Esophagus muscularis mucosa (tissue), 4 donors: ENCODE results near the gene ISX. TPM values are rescaled to one million over a fixed set of nuclear protein-coding genes. Genes with fewer than 3 reads are reported as not detected.

Source experiments
- DNase-seq: peaks from one replicate; pipeline ENCODE4 v3.0.0-alpha.2; 2017; ENCODE audit errors: extremely low spot score
- H3K27ac ChIP-seq, 4 donors: fragments of 200-600 bp; sonication (generic); replicated peaks in 1 of 4; 1 replicate in 3 of 4; 2 replicates in 1 of 4; pipeline ENCODE4 v1.5.1; 2016 to 2019; ENCODE audit warnings: mild to moderate bottlenecking in 1 of 4
- H3K27me3 ChIP-seq, 4 donors: fragments of 200-600 bp; sonication (generic); one replicate each; pipeline versions ENCODE4 v1.5.1 to v1.6.0; 2016 to 2019
- H3K36me3 ChIP-seq, 4 donors: fragments of 200-600 bp; sonication (generic); one replicate each; pipeline ENCODE4 v1.5.1; 2016 to 2019
- H3K4me1 ChIP-seq, 4 donors: fragments of 200-600 bp; sonication (generic); one replicate each; pipeline ENCODE4 v1.5.1; 2016 to 2019
- H3K4me3 ChIP-seq, 4 donors: fragments of 200-600 bp; sonication (generic); 1 replicate in 2 of 4; 2 replicates in 2 of 4; pipeline ENCODE4 v1.5.1; 2016 to 2019; ENCODE audit warnings: mild to moderate bottlenecking in 4 of 4, moderate library complexity in 1 of 4
- H3K9me3 ChIP-seq, 4 donors: fragments of 200-600 bp; sonication (generic); 1 replicate in 3 of 4; 2 replicates in 1 of 4; pipeline ENCODE4 v1.5.1; 2016 to 2019
- CTCF ChIP-seq, 3 experiments: fragments of 200-600 bp in 2 of 3; fragments of 450-650 bp in 1 of 3; sonication (generic) in 2 of 3; IDR thresholded peaks; one replicate each; pipeline ENCODE4 v1.5.1; 2017 to 2019; ENCODE audit warnings: antibody characterized with exemption in 3 of 3, mild to moderate bottlenecking in 2 of 3, moderate library complexity in 1 of 3
- EP300 ChIP-seq: sonication (generic); formaldehyde crosslinking; IDR thresholded peaks from one replicate; pipeline ENCODE4 v1.6.1; 2017; ENCODE audit warnings: antibody characterized with exemption
- POLR2A ChIP-seq: fragments of 450-650 bp; IDR thresholded peaks from one replicate; pipeline ENCODE4 v1.6.1; 2017; ENCODE audit warnings: antibody characterized with exemption, moderate library complexity, mild to moderate bottlenecking, low read depth
- POLR2AphosphoS5 ChIP-seq, 2 donors: sonication (generic); formaldehyde crosslinking; IDR thresholded peaks; one replicate each; pipeline ENCODE4 v1.6.1; 2017; ENCODE audit warnings: antibody characterized with exemption in 2 of 2
- WGBS: methylation state at CpG from one replicate; pipeline ENCODE4 v1.1.5; 2018; 5-methylcytosine and 5-hydroxymethylcytosine counted together
- intact Hi-C: fragments of 100-400 bp; cut with DNase I; formaldehyde crosslinking; loops from one replicate; pipeline ENCODE4 v1.15.1; 2023
- total RNA-seq, 4 donors: library from RNA; depleted of rRNA; stranded (reverse); fragments of >200 nt; gene quantifications; one replicate each; pipeline versions ENCODE4 v1.1.0 to v1.2.1, GENCODE V29; 2016

ISX gene
- total RNA-seq, 4 donors from 2014 or later: not detected

DNA sequence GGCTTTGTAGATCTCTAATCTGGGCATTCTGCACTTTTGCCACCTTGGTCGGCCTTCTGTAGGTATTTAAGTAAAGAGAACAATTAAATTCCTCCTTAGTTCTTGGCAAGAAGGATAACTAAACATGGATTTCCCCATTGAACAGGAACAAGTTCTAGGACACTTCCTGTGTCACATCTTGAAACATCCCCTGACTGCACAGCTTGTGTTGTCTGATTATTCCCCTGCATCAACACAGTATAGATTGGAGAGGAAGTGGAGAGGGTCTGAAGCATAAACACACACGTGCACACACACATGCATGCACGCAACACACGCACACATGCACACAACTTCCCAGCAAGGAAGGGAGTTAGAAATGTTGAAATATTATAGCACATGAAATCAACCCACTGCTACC lies 8.6 kb downstream of the ISX start:
- Histone ChIP-seq H3K4me3 (no peak overlapping the region), H3K27me3 (no peaks in the 10 kb centered on the region), H3K4me1 (no peaks in the 10 kb centered on the region), H3K9me3 (peaks cover 0 to 4% (median 0%) of the 10 kb centered on the region in 4 donors), H3K27ac (no peak overlapping the region), H3K36me3 (no peaks in the 10 kb centered on the region)
- TF ChIP-seq POLR2AphosphoS5 (IDR thresholded peaks at IDR 0.05): no peak
- TF ChIP-seq EP300: no peak
- no peak for TF ChIP-seq POLR2A
- no peak for TF ChIP-seq CTCF (IDR thresholded peaks at IDR 0.05)
- intact Hi-C loops: no loop called here
- WGBS: 80% methylated on average over 4 of the region's 4 CpGs
- no peak for DNase-seq

- H3K27me3 ChIP-seq: no peaks in the 10 kb centered on the region
- no peak for DNase-seq
- H3K36me3 ChIP-seq: no peaks in the 10 kb centered on the region
- H3K9me3 ChIP-seq: peaks cover 0 to 4% (median 0%) of the 10 kb centered on the region in 4 donors
- H3K4me1 ChIP-seq: no peaks in the 10 kb centered on the region
- intact Hi-C loops: no loop called here
- no peak overlapping the region for H3K4me3 ChIP-seq
- no peak overlapping the region for H3K27ac ChIP-seq
- 81% methylated on average over 6 of the region's 6 CpGs for WGBS
- no peak for TF ChIP-seq POLR2A
- no peak for TF ChIP-seq EP300
- TF ChIP-seq POLR2AphosphoS5 (IDR thresholded peaks at IDR 0.05): no peak
- TF ChIP-seq CTCF (IDR thresholded peaks at IDR 0.05): no peak
Measured at GRCh38 chr22:35076630-35077029, 10.7 kb downstream of the ISX start.

DNA sequence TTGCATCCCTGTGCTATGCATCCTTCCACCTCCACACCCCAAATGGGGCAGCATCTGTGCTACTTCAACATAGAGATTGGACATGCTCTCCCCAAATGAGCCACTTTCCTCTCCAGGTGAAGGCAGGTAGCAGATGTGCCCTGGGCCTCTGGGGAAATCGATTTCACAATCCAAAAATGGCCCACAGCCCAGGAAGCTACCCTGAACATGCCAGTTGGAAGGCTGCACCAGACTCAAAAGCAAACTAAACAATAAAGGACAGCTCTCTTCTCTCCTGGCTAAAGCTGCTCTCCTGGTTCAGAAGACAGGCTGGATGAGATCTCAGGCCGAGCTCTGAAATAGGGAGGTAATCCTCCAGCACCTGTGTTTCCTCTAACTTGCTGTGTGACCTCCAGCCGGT lies 19.7 kb downstream of the ISX start:
- H3K27ac ChIP-seq: no peak overlapping the region

DNA sequence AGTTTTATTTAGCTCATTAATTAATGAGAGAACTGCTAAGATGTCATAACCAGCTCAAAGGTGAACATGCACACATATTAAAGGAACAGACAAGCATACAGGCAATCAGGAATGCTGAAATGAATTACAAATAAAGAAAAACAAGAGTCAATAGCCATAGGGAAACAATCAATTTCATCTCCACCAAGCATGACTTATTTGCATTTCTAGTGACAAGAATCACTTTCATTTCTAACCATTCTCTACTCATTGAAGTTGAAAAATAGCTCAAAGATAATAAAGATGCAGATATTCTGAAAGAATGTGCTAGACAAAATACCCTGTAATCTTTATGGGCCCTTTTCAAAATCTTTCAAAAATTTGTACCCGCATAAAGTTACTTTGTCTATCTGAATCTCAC lies 23.2 kb downstream of the ISX start:
- TF ChIP-seq CTCF (IDR thresholded peaks at IDR 0.05): no peak
- no peak for TF ChIP-seq POLR2AphosphoS5 (IDR thresholded peaks at IDR 0.05)
- no peak for TF ChIP-seq POLR2A
- no peak for TF ChIP-seq EP300

More for the DNA sequence above, 19.7 kb downstream of the ISX start:
- intact Hi-C loops: no loop called here
- 42% methylated on average over 3 of the region's 3 CpGs for WGBS
- Histone ChIP-seq H3K4me1 (no peaks in the 10 kb centered on the region), H3K4me3 (no peak overlapping the region), H3K9me3 (peaks cover 0 to 5% (median 5%) of the 10 kb centered on the region in 4 donors), H3K36me3 (no peaks in the 10 kb centered on the region), H3K27me3 (peaks cover 0 to 10% (median 0%) of the 10 kb centered on the region in 4 donors)
- no peak for DNase-seq
- TF ChIP-seq EP300: no peak
- no peak for TF ChIP-seq POLR2A
- no peak for TF ChIP-seq CTCF (IDR thresholded peaks at IDR 0.05)
- no peak for TF ChIP-seq POLR2AphosphoS5 (IDR thresholded peaks at IDR 0.05)

GRCh38 chr22:35092406-35092805 lies 26.4 kb downstream of the ISX start:
- TF ChIP-seq CTCF (IDR thresholded peaks at IDR 0.05) (no peak), POLR2AphosphoS5 (IDR thresholded peaks at IDR 0.05) (no peak), EP300 (no peak), POLR2A (no peak)
- Histone ChIP-seq H3K27me3 (peaks cover 0 to 8% (median 0%) of the 10 kb centered on the region in 4 donors), H3K27ac (no peak overlapping the region), H3K9me3 (peaks cover 0 to 5% (median 5%) of the 10 kb centered on the region in 4 donors), H3K4me3 (no peak overlapping the region), H3K36me3 (no peaks in the 10 kb centered on the region), H3K4me1 (no peaks in the 10 kb centered on the region)
- DNase-seq: no peak
- 64% methylated on average over 1 of the region's 1 CpG for WGBS
- intact Hi-C loops: no loop called here

More for the DNA sequence above, 23.2 kb downstream of the ISX start:
- H3K36me3 ChIP-seq: no peaks in the 10 kb centered on the region
- H3K27ac ChIP-seq: no peak overlapping the region
- H3K27me3 ChIP-seq: no peaks in the 10 kb centered on the region
- intact Hi-C loops: no loop called here
- no peak for DNase-seq
- WGBS: 100% methylated on average over 1 of the region's 1 CpG
- H3K4me3 ChIP-seq: no peak overlapping the region
- H3K9me3 ChIP-seq: peaks cover 0 to 5% (median 5%) of the 10 kb centered on the region in 4 donors
- no peaks in the 10 kb centered on the region for H3K4me1 ChIP-seq
